HepG2 (cell line): Measurements from ENCODE around the gene OPA3.

Experiments used
- EZH2 ChIP-seq: conservative IDR thresholded peaks from 2 replicates; pipeline ENCODE4 v1.6.1; 2012; ENCODE audit warnings: mild to moderate bottlenecking, low read depth, low read length, moderate library complexity
- SMC3 ChIP-seq: IDR thresholded peaks from 2 replicates; pipeline ENCODE4 v1.6.1; 2011; ENCODE audit warnings: low read length, improper control_type of control experiment
- ZNF326 ChIP-seq: sonication (generic); formaldehyde crosslinking; IDR thresholded peaks from 2 replicates; pipeline ENCODE4 v1.4.0; 2020; ENCODE audit warnings: missing genetic modification reagents, borderline replicate concordance
- TF ChIP-seq, protein P1 (sequence below): sonication (generic); formaldehyde crosslinking; IDR thresholded peaks from 2 replicates; pipeline ENCODE4 v1.8.1; 2023; ENCODE audit warnings: mild to moderate bottlenecking, missing genetic modification reagents, borderline replicate concordance

DNA sequence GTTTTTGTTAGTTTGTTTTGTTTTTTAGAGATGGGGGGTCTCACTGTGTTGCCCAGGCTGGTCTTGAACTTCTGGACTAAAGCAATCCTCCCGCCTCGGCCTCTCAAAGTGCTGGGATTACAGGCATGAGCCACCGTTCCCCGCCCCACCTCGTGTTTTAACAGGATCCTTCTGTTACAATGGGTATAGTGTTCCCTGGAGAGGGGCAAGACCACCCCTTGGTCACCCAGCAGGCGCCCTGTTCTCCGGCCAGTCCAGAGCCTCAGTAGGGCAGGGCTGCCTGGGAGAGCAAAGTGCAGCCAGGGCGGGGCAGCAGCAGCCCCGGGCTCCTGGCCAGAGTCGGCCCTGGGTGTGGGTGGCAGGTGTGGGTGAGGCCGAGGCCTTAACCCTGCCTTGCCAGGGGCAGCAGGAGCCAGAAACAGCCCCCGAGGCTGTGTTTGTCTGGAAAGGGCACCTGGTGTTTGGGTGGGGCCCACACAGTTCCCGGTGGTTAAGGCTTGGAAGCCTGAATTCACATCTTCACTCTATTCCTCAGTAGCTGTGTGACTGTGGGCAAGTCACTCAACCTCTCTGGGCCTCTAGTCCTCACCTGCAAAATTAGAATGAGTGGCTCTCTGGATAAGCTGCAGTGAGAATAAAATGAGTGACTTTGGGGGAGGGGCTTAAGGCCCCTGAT is 70.1 kb downstream of the OPA3 start:
- TF ChIP-seq ZNF326 (no peak), EZH2 (no peak), SMC3 (no peak)
- TF ChIP-seq, protein P1, sequence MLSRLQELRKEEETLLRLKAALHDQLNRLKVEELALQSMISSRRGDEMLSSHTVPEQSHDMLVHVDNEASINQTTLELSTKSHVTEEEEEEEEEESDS (CRISPR knock-in tag) = no peak
